Skeletal muscle cell (primary cell): Measurements from ENCODE around the gene RASAL3.
"Not testable (repeated sequence)": the region's sequence is repeated elsewhere in the genome, so short reads cannot be mapped to it uniquely, and the experiment has no call there.

Experiments
- DNase-seq: peaks from one replicate; pipeline ENCODE4 v3.0.0-alpha.2; 2010; ENCODE audit warnings: low read depth
- H3K4me3 ChIP-seq: 2 replicates; pipeline ENCODE4 v1.5.1; 2011; ENCODE audit warnings: low read depth, mild to moderate bottlenecking, control low read depth, low read length, moderate library complexity

The RASAL3 gene

DNA sequence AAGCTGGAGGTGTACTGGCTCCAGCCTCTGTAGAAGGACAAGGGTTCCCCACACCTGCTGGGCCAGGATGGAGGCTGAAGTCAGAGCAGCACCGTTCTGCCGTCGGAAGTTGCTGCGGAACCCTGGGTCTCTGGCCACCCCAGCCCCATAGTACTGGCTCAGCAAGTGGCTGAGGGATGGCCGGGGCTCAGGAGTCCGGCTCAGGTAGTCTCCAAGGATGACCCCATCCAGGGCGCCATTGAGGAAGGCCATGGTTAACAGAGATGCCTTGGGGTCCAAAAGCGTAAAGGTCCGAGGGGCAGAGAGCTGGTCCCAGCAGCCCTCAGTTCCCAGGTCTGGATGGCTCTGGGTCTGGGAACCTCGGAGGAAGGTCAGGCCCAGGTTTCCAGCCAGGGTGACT is 11.3 kb upstream of the RASAL3 start:
- no peak overlapping the region for H3K4me3 ChIP-seq
- no peak for DNase-seq

DNA sequence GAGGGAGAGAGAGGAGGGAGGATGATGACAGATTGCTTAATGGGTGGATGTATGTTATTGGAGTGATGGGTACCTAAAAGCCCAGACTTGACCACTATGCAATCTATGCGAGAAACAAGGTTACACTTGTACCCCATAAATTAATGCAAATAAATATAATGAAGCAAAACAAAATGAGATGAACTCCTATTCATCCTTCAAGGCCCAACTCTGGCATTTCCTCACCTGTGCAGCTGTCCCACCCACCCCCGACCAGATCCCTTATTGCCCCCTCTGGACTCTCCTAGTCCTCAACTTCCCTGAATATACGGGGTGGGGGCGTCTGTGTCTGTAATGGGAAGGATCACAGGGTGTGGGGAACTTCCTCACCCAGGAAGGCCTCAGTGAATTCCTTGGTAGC is 10.8 kb upstream of the RASAL3 start:
- no peak for DNase-seq
- no peak overlapping the region for H3K4me3 ChIP-seq

DNA sequence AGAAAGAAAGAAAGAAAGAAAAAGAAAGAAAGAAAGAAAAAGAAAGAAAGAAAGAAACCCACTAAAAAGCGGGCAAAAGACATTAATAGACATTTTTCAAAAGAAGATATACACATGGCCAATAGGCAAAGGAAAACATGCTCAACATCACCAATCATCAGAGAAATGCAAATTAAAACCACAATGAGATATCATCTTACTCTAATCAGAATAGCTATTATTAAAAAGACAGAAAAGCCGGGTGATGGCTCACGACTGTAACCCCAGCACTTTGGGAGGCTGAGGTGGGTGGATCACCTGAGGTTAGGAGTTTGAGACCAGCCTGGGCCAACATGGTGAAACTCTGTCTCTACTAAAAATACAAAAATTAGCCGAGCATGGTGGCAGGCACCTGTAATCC is 9.5 kb upstream of the RASAL3 start:
- DNase-seq, H3K4me3 ChIP-seq: not testable (repeated sequence)

DNA sequence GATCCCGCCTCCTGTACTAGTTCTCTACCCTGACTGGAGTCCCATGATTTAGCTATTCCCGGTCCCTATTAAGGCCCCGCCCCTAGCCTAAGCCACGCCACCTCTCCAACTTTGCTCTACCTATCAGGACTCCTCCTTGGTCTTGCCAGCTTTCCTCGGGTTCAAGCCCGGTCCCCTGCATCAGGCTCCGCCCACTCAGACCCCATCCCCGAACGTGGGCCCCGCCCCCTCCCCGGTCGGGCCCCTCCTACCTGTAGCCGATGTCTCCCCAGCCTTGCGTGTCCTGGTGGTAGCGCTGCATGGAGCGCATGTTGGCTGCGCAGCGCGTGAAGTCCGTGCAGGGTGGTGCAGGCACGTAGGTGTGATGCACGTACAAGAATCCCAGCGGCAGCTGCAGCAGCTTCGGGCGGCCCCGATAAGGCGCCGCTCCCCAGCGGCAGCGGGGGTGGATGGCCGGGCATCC is 7.3 kb upstream of the RASAL3 start:
- DNase-seq: no peak
- no peak overlapping the region for H3K4me3 ChIP-seq

DNA sequence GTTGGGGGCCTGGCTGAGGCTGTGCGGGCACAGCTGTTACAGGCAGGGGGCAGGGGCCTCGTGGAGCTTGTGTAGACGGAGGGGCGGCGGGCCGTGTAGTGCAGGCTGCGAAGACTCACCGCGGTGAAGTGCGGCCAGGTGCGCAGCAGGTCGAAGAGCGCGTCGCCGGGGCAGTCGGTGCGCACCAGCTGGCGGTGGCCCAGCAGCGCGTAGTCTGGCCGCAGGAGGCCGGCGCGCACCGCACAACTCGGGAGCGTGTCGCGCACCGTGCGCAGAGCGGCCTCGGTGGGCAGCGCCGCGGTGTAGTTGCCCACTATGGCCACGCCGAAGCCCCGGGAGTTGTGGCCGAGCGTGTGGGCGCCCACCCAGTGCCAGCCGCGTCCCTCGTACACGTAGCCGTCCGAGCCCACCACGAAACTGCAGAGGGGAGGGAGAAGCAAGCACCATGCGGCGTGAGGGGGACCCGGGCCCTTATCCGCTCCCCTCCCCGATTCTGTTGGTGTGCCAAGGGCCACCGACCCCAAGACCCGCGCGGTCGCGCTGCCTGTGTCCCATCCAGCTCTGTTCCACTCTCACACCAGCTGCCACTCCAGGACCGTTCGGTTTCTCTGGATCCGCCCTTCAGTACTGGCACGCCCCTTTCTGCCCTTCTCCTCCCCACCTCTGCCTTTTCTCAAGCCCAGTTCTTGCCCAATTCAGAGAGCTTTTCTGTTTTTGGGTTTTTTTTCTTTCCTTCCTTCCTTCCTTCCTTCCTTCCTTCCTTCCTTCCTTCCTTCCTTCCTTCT is 5.4 kb upstream of the RASAL3 start:
- no peak overlapping the region for H3K4me3 ChIP-seq
- DNase-seq: no peak

DNA sequence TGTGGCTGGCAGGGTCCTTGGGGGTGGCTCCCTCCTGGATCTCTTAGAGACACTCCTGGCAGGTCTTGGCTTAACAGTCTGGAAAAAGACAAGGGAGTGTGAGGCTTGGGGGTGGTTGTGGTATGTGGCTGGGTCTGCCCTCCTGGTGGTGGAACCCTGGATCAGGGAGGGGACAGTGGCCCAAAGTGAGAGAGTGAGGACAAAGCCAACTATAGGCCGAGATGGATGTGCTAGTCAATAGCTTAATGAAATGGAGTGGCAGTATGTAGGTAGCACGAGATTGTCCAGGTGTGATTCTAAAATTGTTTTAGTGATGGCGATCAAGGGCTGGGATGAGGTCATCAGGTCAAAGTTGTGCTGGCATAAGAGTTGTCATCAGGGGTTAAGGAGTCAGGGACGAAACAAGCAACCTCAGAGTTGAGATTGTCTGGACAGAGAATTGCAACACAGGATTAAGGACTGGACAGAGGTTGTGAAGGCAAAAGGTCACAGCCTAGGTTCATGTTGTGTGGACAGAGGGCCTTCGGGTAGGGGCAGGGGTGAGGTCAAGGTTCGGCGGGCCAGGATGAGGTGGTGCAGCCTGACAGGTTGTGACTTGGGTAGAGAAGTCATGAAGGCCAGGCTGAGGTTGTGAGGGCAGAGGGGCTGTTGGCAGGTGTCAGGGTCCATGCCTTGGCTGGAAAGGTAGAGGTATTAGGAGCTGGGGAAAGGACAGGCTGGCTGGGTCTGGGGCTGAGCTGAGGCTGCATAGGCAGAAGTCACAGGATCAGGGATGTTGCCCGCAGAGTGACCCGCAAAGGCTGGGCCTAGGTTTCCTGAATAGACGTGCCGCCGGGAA is 4.5 kb upstream of the RASAL3 start:
- H3K4me3 ChIP-seq: no peak overlapping the region
- DNase-seq: no peak

DNA sequence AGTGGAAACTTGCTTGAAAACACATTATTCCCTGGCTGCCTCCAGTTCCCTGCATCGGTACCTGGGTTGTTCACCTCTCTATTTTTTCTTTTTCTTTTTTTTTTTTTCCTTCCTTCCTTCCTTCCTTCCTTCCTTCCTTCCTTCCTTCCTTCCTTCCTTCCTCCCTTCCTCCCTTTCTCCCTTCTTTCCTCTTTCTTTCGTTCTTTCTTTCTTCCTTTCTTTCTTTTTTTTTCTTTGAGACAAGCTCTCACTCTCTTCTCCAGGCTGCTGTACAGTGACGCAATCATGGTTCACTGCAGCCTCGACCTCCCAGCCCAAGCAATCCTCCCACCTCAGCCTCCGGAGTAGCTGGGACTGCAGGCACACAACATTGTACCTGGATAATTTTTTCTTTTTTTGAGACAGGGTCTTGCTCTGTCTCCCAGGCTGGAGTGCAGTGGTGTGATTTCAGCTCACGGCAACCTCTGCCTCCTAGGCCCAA is 3.4 kb upstream of the RASAL3 start:
- H3K4me3 ChIP-seq: no peak overlapping the region
- DNase-seq: no peak

DNA sequence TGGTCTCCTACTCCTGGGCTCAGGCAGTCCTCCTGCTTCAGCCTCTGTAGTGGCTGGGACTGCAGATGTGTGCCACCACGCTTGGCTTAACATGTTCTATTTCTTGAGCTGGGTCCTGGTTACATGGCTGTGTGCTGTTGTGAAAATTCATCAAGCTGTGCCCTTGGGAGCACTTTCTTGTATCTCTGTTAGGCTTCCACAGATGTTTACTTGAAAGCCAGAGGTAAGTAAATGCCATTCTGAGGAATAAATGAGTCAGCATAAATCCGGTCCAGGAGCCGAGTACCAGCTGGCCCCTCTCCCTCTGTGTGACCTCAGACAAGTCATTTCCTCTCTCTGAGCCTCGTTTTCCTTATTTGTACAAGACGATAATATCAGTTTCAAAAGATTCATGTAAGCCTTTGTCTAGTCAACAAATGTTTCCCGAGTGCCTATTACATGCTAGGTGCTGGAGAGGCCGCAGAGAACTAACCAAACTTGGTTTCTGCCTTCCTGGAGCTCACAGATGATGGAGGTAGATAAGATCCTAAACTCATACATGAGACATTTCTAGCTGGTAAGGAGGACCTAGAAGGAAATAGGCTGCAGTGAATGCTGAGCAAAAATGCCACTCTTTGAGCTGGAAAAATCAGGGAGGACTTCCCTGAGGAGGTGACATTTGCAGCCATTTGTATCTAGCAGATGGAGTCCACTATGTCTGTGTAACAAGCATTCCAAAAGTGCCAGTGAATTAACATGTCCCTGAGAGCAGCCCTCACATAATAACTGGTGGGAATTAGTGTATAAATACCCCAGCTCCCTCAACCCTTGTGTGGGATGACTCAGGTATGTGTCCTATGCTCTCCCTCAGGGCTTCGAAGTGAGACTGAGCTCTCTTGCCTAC is 2.7 kb upstream of the RASAL3 start:
- no peak for DNase-seq
- H3K4me3 ChIP-seq: no peak overlapping the region

DNA sequence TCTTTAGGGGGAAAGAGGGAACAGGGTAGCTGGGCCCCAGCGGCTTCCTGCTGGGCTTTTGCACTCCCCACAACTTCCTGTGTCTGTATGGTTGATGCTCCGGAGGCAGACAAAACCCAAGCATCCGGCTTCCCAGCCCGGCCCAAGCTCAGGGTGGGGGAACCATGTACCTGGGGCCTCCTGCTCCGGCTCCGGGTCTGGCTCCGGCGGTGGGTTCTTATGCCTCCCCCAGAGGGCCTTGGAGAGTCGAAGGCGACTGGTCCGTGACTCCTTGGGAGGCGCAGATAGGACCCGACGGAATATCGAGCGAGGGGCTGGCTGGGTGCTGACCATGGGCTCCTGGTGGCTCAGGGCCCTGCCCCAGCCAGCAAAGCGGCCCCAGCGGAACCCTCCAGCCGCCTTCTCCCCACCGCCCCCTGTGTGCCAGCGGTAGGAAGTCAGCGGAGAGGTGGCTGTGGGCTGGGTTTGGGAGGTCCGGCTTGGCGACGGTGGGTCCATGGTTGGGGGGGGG is 428 bp downstream of the RASAL3 start:
- no peak for DNase-seq
- no peak overlapping the region for H3K4me3 ChIP-seq

DNA sequence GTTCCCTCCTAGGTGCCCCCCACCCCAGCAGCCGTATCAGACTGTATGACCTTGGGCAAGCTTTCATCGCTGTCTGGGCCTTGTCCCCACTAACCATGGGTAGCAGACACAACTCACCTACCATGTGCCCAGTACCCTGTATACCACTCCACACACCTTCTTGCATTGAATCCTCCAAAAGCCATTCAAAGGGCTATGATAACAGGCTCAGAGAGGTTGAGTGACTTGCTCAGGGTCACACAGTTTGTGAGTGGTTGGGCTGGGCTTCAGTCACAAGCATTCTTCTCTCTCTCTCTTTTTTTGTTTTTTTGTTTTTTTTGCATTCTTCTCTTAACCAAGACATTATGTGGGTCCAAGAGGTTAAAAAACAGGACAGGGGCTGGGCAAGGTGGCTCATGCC is 2.6 kb downstream of the RASAL3 start:
- no peak for DNase-seq
- no peak overlapping the region for H3K4me3 ChIP-seq

DNA sequence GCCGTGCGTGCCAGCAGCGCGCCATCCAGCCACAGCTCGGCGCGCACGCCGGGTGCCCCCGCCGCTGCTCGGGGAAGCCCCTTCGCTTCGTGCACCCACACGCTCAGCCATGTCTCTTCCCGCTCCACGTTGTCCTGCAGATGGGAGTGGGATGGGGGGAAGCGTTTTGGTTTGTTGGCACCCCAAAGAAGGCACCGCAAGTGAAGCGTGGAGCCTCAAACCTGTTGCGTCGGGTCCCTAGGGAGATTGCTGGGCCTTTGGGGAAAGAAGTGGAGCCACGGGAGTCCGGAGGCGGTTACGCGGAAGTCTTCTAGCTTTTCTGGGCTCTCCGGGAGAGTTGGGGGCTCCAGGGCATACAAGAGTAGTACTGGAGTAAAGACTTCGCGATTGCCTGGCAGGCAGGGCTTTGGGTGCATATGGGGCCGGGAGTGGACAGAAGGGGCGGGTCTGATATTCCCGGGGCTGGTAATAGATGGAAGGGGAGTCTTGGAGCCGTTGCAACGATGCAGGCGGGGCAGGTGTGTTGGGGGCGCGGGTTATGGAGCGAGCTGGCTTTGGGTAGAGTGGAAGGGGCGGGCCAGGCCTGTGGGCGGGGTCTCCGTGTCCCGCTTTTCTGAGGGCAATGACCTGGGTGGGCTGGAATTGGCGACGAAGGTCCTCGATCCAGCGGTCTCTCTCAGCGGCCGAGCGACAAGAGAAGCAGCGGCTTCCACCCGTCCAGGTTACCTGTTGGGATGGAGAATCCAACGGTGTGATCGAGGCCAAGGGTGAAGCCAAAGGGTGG is 6.5 kb downstream of the RASAL3 start:
- H3K4me3 ChIP-seq: no peak overlapping the region

DNA sequence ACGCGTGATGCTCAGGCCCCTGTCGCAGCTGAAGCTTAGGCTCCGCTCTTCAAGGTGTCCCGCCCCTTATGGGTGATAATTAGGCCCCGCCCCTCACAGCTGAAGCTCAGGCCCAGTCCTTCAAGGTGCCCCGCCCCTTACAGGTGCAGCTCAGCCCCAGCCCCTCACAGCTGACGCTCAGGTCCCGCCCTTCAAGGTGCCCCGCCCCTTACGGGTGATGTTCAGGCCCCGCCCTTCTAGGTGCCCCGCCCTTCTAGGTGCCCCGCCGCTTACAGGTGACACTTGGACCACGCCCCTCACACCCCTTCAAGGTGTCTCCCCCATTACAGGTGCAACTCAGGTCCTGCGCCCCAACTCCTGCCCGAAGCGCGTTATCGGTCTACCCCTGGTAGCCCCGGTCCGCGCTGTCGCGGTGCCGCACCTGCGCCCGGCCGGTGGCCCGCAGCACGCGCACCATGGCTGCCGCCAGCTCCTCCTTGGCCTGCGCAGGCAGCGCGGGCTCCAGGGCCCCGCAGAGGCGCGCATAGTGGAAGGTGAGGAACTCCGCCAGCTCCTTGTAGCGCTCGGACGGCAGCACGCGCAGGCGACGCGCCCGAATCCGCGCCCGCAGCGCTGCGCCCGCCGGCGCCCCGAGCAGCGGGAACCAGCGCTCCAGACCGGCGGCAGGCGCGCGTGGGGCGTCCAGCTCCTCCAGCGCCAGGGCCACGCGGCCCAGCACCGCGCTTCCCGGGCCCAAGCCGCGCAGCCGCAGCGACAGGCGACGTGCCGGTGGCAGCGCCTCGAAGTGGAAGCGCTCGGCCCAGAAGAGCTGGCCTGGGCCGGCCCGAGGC is 7.3 kb downstream of the RASAL3 start:
- no peak overlapping the region for H3K4me3 ChIP-seq

More for the DNA sequence above, 6.5 kb downstream of the RASAL3 start:
- DNase-seq: no peak

DNA sequence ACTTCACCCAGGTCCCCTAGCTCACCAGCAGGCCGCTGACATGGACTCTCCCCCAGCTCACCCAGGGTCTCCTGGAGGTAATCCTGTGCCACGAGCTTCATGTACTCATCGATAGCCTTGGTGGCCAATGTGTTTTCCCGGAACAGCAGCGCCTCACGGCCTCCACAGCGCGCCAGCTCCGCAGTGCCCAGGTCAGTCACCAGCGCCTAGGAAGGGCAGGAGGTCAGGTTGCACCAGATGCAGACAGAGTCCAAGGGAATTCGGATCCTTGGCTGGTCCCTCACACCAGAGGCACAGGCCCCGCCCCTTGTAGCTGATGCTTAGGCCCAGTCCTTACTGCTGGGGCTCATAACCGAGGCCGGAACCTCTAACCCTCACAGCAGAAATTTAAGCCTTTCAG is 7.9 kb downstream of the RASAL3 start:
- no peak for DNase-seq
- H3K4me3 ChIP-seq: no peak overlapping the region

More for the DNA sequence above, 7.3 kb downstream of the RASAL3 start:
- no peak for DNase-seq

DNA sequence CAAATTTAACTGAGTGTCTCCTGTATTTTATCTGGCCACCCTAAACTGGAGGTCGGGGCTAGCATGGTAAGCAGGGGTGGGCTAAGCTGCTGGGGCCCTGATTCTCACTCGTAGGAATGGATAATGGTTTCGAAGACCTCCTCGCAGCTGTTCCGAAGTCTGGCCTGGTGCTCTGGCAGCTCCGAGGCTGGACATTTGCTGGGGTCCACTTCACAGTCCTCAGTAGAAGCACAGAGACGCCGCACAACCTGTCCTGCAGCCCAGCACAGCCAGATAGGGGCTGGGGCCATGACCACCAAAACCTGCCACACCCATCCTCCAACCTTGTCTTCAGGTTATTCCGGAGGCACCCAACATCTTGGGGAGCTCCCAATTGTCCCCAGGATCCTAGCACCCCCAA is 8.3 kb downstream of the RASAL3 start:
- DNase-seq: no peak
- no peak overlapping the region for H3K4me3 ChIP-seq

DNA sequence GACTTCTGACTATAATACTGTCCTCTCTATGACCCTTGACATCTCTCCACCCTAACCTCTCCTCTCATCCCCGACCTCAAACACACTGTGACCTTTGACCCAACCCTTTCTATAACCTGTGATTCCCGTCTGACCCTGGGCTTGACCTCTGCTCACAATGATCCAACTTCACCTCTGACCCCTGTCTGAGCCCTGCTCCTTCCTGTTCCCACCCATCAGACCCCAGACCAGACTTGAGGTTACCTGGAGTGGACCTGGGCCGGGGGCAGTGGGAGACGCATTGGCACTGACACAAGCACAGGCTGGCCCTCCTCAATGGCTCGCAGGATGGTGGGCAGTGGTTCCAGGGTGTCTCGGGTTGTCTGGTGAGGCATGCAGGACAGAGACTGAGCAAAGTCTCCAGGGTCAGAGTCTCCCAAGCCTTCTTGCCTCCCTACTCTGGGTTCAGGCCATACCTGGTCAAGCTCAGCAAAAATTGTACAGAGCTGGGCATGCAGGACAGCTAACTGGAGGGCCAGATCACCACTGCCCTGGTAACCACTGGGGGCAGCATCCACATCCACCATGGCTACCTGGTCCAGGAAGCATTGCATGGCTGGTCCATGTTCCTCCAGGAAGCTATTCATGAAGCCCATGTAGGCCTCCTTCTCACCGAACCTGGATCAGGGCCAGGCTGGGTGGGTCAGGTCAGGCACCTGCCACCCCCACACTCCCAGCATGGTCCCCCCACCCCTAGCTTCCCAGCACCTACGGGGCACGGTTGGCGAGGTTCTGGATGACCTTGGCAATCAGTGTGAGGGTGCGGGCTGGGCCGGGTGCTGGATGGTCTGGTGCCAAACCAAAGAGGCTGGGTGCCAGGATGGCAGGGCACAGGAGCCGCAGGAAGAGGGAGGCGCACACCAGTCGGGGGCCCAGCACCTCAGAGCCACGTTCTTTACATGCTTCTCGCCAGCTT is 10.2 kb downstream of the RASAL3 start:
- H3K4me3 ChIP-seq: no peak overlapping the region
- DNase-seq: no peak

DNA sequence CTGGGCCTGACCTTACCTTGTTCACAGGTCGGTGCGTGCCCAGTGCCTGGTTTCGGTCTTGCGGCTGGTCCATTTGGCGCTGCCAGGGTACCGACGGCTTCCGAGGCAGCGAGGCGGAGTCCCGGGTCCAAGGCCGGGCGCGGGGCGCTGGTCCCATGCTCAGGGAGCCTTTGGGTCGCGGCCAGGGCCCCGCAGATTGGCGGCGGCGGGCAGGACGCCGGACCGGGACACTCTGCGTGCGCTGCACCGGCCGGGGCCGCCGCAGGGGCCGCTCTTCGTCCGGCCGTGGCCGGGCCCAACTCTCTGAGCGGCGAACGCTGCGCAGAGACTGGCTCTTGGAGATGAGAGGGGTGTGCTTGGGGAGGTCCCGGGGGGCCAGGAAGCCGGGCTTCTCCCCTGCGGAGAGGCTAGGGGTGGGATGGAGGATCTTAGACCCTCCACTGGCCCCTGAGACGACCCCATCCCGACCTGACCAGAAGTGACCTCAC is 11.2 kb downstream of the RASAL3 start:
- H3K4me3 ChIP-seq: peak overlapping the region; percentile 42
- no peak for DNase-seq
